A549 treated with AZD2906 at 1 μM for 4 hours (cell line): ENCODE data around the gene MATN3. TPM values are rescaled to one million over a fixed set of nuclear protein-coding genes. Genes with fewer than 3 reads are reported as not detected.

Experiments
- total RNA-seq: library from RNA; stranded (reverse); fragments of 200-300 nt; extraction: Qiagen RNA extraction; gene quantifications from 5 replicates; pipeline ENCODE4 v1.2.3, GENCODE V29; 2022

The MATN3 gene, protein sequence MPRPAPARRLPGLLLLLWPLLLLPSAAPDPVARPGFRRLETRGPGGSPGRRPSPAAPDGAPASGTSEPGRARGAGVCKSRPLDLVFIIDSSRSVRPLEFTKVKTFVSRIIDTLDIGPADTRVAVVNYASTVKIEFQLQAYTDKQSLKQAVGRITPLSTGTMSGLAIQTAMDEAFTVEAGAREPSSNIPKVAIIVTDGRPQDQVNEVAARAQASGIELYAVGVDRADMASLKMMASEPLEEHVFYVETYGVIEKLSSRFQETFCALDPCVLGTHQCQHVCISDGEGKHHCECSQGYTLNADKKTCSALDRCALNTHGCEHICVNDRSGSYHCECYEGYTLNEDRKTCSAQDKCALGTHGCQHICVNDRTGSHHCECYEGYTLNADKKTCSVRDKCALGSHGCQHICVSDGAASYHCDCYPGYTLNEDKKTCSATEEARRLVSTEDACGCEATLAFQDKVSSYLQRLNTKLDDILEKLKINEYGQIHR
- total RNA-seq = 10.9 to 19.1 TPM (median 16.2 TPM) in 5 replicates

DNA sequence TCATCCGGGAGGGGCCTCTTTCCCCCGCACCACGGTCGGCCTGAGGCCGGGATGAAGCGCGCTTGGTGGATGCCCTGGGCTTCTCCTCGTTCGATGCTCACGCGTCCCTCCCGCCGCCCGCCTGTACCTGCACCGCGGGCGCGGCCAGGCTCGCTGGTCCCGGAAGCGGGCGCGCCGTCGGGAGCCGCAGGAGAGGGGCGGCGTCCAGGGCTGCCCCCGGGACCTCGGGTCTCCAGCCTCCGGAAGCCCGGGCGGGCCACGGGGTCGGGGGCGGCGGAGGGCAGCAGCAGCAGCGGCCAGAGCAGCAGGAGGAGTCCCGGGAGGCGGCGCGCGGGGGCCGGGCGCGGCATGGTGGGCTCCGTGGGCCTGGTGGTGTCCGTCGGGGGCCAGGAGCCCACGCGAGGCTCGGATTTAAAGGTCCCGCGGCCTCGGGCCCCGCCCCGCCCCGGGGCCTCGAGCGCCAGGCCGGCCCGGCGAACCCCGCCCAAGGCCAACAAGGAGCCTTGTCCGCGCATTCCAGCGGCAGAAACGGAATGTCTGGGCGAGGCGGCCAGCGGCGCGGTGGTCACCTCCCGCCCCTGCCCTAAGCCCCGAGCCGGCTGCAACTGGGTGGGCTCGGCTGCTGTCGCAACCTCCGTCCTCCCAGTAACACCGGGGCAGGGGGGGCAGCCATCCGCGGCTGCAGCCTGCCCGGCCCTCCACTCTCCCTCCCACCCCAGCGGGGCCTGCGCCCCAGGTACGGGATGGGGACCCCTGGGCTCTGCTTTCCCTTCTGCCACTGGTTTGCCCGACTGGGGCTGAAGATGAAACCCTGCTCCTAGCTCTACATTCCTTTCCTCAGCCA lies at the start of gene MATN3:
MATN3 (minus strand) TSS at position 387 of the 844 bp plus-strand sequence; CDS start at position 350, 37 bp downstream.

GRCh38 chr2:20051532-20052228 lies 39.2 kb upstream of the MATN3 start, which contains the start of gene LAPTM4A:
TSS of gene LAPTM4A (minus strand) at chr2:20051628. CDS start at chr2:20051520, 108 bp downstream.

DNA sequence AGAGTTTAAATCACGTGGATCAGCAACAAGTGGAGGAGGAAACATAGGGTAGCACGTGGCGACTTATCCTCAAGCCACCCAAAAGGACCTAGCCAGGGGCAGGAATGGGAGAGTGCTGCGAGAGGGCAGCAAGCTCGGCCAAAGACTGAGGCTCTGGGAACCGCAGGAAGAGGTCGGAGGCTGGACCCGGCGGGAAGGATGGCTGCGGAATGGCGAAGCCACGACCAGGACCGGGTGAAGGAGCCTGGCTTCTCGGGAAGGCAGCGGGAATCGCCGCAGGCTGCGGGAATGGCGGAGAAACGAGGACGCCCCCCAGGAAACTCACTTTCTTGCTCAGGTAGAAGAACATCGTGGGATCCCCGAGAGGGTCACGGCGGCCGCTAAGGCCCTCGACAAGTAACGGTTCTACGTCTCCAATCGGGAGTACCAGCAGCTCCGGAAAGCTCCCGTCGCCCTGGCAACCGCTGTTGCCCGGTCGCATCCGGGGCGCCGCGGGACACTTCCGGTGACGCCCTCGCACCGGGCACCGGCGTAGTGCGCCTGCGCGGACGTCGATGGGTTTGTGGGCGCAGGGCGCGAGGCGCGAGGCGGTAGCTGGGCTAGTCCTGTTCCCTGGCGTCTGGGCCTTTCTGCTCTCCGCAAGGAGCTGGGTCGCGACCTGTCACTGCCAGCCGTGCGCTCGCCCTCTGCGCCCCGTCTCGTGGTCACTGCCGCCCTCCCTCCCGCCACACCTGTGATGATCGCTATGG lies 22.6 kb downstream of the MATN3 start, which contains the start of gene WDR35:
WDR35 (minus strand) TSS at position 439 of the 749 bp plus-strand sequence; CDS start at position 349, 90 bp downstream.

Other genes starting within 250 kb of the MATN3 start
- 11.5 to 14.5 TPM (median 12.3 TPM) in 5 replicates for gene TTC32, start 110.7 kb downstream of the MATN3 start, total RNA-seq
- gene WDR35, start 22.6 kb downstream of the MATN3 start, total RNA-seq = 12.2 to 17.7 TPM (median 13.4 TPM) in 5 replicates
- 245 to 294 TPM (median 268 TPM) in 5 replicates for gene LAPTM4A, start 39.0 kb upstream of the MATN3 start, total RNA-seq
- gene SDC1, start 212.5 kb upstream of the MATN3 start, total RNA-seq = 167 to 203 TPM (median 188 TPM) in 5 replicates